Sigmoid colon (tissue), 7 donors: Measurements from ENCODE around the gene RAB3IL1. TPM values are rescaled to one million over a fixed set of nuclear protein-coding genes. Genes with fewer than 3 reads are reported as not detected.

ENCODE experiments used
- DNase-seq: peaks from one replicate; pipeline ENCODE4 v3.0.0-alpha.2; 2019
- H3K27ac ChIP-seq, 4 donors: fragments of 200-600 bp; sonication (generic); one replicate each; pipeline ENCODE4 v1.5.1; 2016 to 2019; ENCODE audit warnings: mild to moderate bottlenecking in 1 of 4
- H3K27me3 ChIP-seq, 3 donors: fragments of 200-600 bp; sonication (generic); one replicate each; pipeline ENCODE4 v1.5.1; 2019; ENCODE audit warnings: mild to moderate bottlenecking in 1 of 3
- H3K36me3 ChIP-seq, 4 donors: fragments of 200-600 bp; sonication (generic); one replicate each; pipeline ENCODE4 v1.5.1; 2016 to 2019
- H3K4me1 ChIP-seq, 4 donors: fragments of 200-600 bp; sonication (generic); one replicate each; pipeline ENCODE4 v1.5.1; 2017 to 2019
- H3K4me3 ChIP-seq, 4 donors: fragments of 200-600 bp; sonication (generic); one replicate each; pipeline ENCODE4 v1.5.1; 2017 to 2019; ENCODE audit warnings: mild to moderate bottlenecking in 2 of 4, moderate library complexity in 1 of 4
- H3K9me3 ChIP-seq, 4 donors: fragments of 200-600 bp in 3 of 4; sonication (generic) in 3 of 4; one replicate each; pipeline versions ENCODE4 v1.5.1 to v1.6.1; 2013 to 2019
- EP300 ChIP-seq, 4 donors: sonication (generic); formaldehyde crosslinking; IDR thresholded peaks; one replicate each; pipeline ENCODE4 v1.6.1; 2017; ENCODE audit warnings: antibody characterized with exemption in 4 of 4
- POLR2A ChIP-seq, 2 donors: fragments of 450-650 bp; IDR thresholded peaks; one replicate each; pipeline ENCODE4 v1.6.1; 2016; ENCODE audit warnings: antibody characterized with exemption in 2 of 2, mild to moderate bottlenecking in 2 of 2, moderate library complexity in 2 of 2
- POLR2AphosphoS5 ChIP-seq, 4 donors: sonication (generic); formaldehyde crosslinking; IDR thresholded peaks; one replicate each; pipeline ENCODE4 v1.6.1; 2017; ENCODE audit warnings: antibody characterized with exemption in 4 of 4
- WGBS, 2 donors: extraction: QIAGEN DNeasy Blood & Tissue Kit; methylation state at CpG; one replicate each; pipeline ENCODE4 v1.1.7; 2013; 5-methylcytosine and 5-hydroxymethylcytosine counted together
- intact Hi-C: fragments of 100-400 bp; cut with DNase I; formaldehyde crosslinking; loops from one replicate; pipeline ENCODE4 v1.15.1; 2023
- polyA plus RNA-seq, 3 donors: library from polyadenylated mRNA; stranded (reverse); fragments of 200-250 nt; gene quantifications; one replicate each; pipeline ENCODE4 v1.2.3, GENCODE V29; 2013
- total RNA-seq, 4 donors: library from RNA; depleted of rRNA; stranded (reverse); fragments of >200 nt; gene quantifications; one replicate each; pipeline ENCODE4 v1.1.0, GENCODE V29; 2016
- TF ChIP-seq, protein P1 (sequence below), 4 experiments: fragments of 450-650 bp in 3 of 4; fragments of 200-600 bp in 1 of 4; IDR thresholded peaks; one replicate each; pipeline ENCODE4 v1.5.1; 2016 to 2019; ENCODE audit warnings: antibody characterized with exemption in 4 of 4, mild to moderate bottlenecking in 3 of 4, moderate library complexity in 2 of 4
- donor health status: healthy with polysubstance abuse.
- donor health status: Bipolar disorder and iron deficiency.
- donor health status: healthy.

RAB3IL1 gene
- total and polyA plus RNA-seq, 7 donors: 5.1 to 23.7 (median 18.0) TPM

DNA sequence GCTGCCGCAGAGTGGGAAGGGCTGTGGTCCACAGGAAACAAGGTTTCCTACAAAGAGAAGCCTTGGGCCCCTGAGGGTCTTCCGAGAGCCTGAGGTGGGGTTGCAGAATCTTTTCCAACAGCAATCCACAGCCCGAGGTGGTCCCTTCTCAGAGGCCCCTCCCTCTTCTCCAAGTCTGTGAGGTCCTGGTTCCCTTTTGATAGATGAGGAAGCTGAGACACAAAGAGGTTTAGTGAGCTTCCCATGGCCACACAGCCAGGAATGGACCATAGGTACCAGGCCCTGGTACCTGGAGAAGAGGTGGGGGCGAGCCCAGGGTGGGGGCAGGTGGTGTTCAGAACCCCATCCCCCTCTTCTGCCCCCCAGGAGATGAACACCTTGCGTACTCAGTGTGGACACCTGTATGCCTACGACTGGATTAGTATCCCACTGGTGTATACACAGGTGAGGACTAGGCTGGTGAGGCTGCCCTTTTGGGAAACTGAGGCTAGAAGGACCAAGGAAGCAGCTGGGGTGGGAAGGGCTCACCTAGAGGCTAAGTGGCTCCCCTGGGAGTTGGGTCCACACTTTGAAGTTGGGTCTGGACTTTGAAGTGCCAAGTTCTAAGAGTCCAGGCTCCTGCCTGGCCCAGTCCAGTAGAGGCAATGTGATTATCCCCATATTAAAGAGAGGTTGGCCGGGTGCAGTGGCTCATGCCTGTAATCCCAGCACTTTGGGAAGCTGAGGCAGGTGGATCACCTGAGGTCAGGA is 39.8 kb upstream of the RAB3IL1 start:
- peaks cover 0 to 36% (median 32%) of the 10 kb centered on the region in 4 donors for H3K4me1 ChIP-seq
- TF ChIP-seq, protein P1, sequence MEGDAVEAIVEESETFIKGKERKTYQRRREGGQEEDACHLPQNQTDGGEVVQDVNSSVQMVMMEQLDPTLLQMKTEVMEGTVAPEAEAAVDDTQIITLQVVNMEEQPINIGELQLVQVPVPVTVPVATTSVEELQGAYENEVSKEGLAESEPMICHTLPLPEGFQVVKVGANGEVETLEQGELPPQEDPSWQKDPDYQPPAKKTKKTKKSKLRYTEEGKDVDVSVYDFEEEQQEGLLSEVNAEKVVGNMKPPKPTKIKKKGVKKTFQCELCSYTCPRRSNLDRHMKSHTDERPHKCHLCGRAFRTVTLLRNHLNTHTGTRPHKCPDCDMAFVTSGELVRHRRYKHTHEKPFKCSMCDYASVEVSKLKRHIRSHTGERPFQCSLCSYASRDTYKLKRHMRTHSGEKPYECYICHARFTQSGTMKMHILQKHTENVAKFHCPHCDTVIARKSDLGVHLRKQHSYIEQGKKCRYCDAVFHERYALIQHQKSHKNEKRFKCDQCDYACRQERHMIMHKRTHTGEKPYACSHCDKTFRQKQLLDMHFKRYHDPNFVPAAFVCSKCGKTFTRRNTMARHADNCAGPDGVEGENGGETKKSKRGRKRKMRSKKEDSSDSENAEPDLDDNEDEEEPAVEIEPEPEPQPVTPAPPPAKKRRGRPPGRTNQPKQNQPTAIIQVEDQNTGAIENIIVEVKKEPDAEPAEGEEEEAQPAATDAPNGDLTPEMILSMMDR (IDR thresholded peaks at IDR 0.05): no peak
- no peaks in the 10 kb centered on the region for H3K9me3 ChIP-seq
- intact Hi-C loops: no loop called here
- H3K4me3 ChIP-seq: no peak overlapping the region
- 90 to 93% methylated on average over 7 of the region's 7 CpGs for WGBS, 2 donors
- peaks cover 0 to 4% (median 0%) of the 10 kb centered on the region in 3 donors for H3K27me3 ChIP-seq
- H3K27ac ChIP-seq: no peak overlapping the region
- peaks cover 0 to 11% (median 0%) of the 10 kb centered on the region in 4 donors for H3K36me3 ChIP-seq
- no peak for DNase-seq

DNA sequence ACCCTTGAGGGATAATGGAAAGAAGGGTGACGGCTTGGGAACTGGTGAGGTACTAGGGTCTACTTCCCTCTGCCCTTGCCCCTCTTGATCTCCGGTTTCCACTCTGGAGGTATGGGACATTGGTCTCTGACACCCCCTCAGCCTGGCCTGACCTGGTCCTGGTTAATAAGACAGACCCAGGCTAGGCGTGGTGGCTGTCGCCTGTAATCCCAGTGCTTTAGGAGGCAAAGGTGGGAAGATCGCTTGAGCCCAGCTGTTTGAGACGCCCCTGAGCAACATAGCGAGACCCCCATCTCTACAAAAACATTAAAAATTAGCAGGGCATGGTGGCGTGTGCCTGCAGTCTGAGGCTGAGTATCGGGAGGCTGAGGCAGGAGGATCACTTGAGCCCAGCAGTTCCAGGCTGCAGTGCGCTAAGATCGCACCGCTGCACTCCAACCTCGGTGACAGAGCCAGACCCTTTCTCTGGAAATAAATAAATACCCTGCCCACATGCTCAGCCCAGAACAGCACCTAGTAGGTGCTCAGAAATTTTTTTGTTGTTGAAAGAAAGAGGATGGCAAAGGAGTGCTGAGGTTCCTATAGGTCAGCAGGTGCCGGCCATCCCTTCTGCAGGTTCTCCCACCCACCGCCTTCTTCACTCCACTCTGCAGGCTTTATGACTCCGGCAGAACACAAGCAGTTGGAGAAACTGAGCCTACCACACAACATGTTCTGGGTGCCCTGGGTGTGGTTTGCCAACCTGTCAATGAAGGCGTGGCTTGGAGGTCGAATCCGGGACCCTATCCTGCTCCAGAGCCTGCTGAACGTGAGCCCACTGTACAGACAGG is 39.0 kb upstream of the RAB3IL1 start:
- peaks cover 0 to 11% (median 0%) of the 10 kb centered on the region in 4 donors for H3K36me3 ChIP-seq
- H3K27me3 ChIP-seq: peaks cover 0 to 4% (median 0%) of the 10 kb centered on the region in 3 donors
- WGBS, 2 donors: 84 to 92% methylated on average over 20 of the region's 20 CpGs
- TF ChIP-seq EP300 (IDR thresholded peaks at IDR 0.05) (no peak), POLR2A (IDR thresholded peaks at IDR 0.05) (no peak), POLR2AphosphoS5 (IDR thresholded peaks at IDR 0.05) (no peak)
- TF ChIP-seq, protein P1 (IDR thresholded peaks at IDR 0.05): no peak
- H3K27ac ChIP-seq: peak overlapping the region; percentile 61 to 81 (median 72)
- intact Hi-C loops: no loop called here
- peaks cover 0 to 28% (median 25%) of the 10 kb centered on the region in 4 donors for H3K4me1 ChIP-seq
- H3K9me3 ChIP-seq: no peaks in the 10 kb centered on the region
- DNase-seq: peak; percentile 36
- peak overlapping the region; percentile 33 to 53 (median 40) for H3K4me3 ChIP-seq

- H3K4me3 ChIP-seq: peak overlapping the region; percentile 33 to 53 (median 40)
- peaks cover 0 to 4% (median 0%) of the 10 kb centered on the region in 3 donors for H3K27me3 ChIP-seq
- H3K36me3 ChIP-seq: peaks cover 0 to 11% (median 0%) of the 10 kb centered on the region in 4 donors
- 7% methylated on average over 56 of the region's 56 CpGs for WGBS, 2 donors
- TF ChIP-seq, protein P1 (IDR thresholded peaks at IDR 0.05): no peak
- TF ChIP-seq POLR2AphosphoS5 (IDR thresholded peaks at IDR 0.05): peak in 1 of 4 donors; percentile 24
- intact Hi-C loops: no loop called here
- H3K27ac ChIP-seq: peak overlapping the region; percentile 61 to 81 (median 72)
- H3K4me1 ChIP-seq: peaks cover 0 to 22% (median 18%) of the 10 kb centered on the region in 4 donors
- DNase-seq: no peak
- no peaks in the 10 kb centered on the region for H3K9me3 ChIP-seq
These were observed 38.2 kb upstream of the RAB3IL1 start for GRCh38 chr11:61955422-61956135.

DNA sequence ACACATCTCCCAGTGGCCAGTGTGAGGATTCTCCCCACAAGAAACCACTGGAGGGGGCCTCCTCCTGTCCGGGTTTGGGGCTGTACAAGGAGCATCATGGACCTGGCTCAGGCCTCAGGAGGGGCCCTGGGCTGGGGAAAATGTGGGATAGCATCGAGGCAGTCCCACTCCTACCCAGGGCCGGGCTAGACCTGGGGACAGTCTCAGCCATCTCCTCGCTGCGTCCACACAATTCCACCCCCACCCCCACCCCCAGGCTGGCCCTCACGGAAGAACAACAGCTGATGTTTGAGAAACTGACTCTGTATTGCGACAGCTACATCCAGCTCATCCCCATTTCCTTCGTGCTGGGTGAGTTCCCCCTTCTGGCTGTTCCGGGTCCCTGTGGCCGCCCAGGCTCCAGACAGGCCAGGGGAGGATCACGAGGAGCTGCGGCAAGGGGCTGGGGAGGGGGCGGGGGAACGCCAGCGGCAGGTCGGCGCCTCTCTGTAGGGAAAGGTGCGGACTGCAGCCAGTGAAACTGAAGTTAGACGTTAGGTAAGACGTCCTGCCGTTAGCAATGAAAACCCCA is 37.6 kb upstream of the RAB3IL1 start:
- peaks cover 0 to 26% (median 22%) of the 10 kb centered on the region in 4 donors for H3K4me1 ChIP-seq
- intact Hi-C loops: no loop called here
- 11 to 13% methylated on average over 21 of the region's 21 CpGs for WGBS, 2 donors
- H3K27ac ChIP-seq: peak overlapping the region; percentile 61 to 81 (median 72)
- peaks cover 0 to 4% (median 0%) of the 10 kb centered on the region in 3 donors for H3K27me3 ChIP-seq
- H3K4me3 ChIP-seq: peak overlapping the region; percentile 33 to 53 (median 40)
- TF ChIP-seq EP300 (IDR thresholded peaks at IDR 0.05): no peak
- peak in 1 of 2 donors; percentile 40 for TF ChIP-seq POLR2A (IDR thresholded peaks at IDR 0.05)
- TF ChIP-seq, protein P1 (IDR thresholded peaks at IDR 0.05): no peak
- TF ChIP-seq POLR2AphosphoS5 (IDR thresholded peaks at IDR 0.05): peak; percentile 61 to 76 (median 68)
- peaks cover 0 to 10% (median 0%) of the 10 kb centered on the region in 4 donors for H3K36me3 ChIP-seq
- DNase-seq: peak; percentile 90
- no peaks in the 10 kb centered on the region for H3K9me3 ChIP-seq
